HFFc6 (cell line): Measurements from ENCODE around the gene RASA3. TPM values are rescaled to one million over a fixed set of nuclear protein-coding genes. Genes with fewer than 3 reads are reported as not detected.
"Not testable (repeated sequence)": the region's sequence is repeated elsewhere in the genome, so short reads cannot be mapped to it uniquely, and the experiment has no call there.

Experiments used
- DNase-seq: peaks from one replicate; pipeline ENCODE4 v3.0.0-alpha.2; 2018
- H3K27ac Mint-ChIP-seq: 2 replicates; pipeline ENCODE4 v1.8.0; 2020; ENCODE audit warnings: mild to moderate bottlenecking, mixed read lengths
- H3K27me3 Mint-ChIP-seq: 2 replicates; pipeline ENCODE4 v1.8.0; 2021; ENCODE audit warnings: mild to moderate bottlenecking, moderate library complexity, mixed read lengths; ENCODE audit not compliant: insufficient read depth
- H3K36me3 Mint-ChIP-seq: 2 replicates; pipeline ENCODE4 v1.8.0; 2021; ENCODE audit warnings: low read depth, mixed read lengths
- H3K4me1 Mint-ChIP-seq: 2 replicates; pipeline ENCODE4 v1.8.0; 2020; ENCODE audit warnings: low read depth, mixed read lengths
- H3K4me3 Mint-ChIP-seq: 2 replicates; pipeline ENCODE4 v1.8.0; 2020; ENCODE audit warnings: mild to moderate bottlenecking, moderate library complexity, mixed read lengths
- H3K9me3 Mint-ChIP-seq: 2 replicates; pipeline ENCODE4 v1.8.0; 2020; ENCODE audit warnings: mild to moderate bottlenecking, mixed read lengths
- CTCF ChIP-seq: fragments of 200-600 bp; sonication (generic); IDR thresholded peaks from 2 replicates; pipeline ENCODE4 v1.5.0; 2021; ENCODE audit warnings: antibody characterized with exemption, mild to moderate bottlenecking
- total RNA-seq, 6 experiments: library from RNA; stranded (reverse); fragmentation: NEBNext Ultra II Directional; extraction: Animal tissue kit (Norgen Biotek cat#: 25700); gene quantifications; 2 replicates in 1 of 6; 3 replicates in 5 of 6; pipeline ENCODE4 v1.2.3, GENCODE V29; 2021

The RASA3 gene
- total RNA-seq, 6 experiments from 2014 or later = 31.6 to 37.6 (median 33.1) TPM

GRCh38 chr13:114134111-114134943 lies 1.9 kb upstream of the RASA3 start:
- TF ChIP-seq CTCF = no peak
- Mint-ChIP-seq H3K27me3 (peaks cover 17% of the 10 kb centered on the region), H3K36me3 (peaks cover 15% of the 10 kb centered on the region), H3K4me1 (peaks cover 17% of the 10 kb centered on the region), H3K27ac (no peak overlapping the region; the same call in 1 of the 2 replicates), H3K9me3 (peaks cover 13% of the 10 kb centered on the region; the same call in 1 of the 2 replicates), H3K4me3 (peak overlapping the region; percentile 68)
- DNase-seq = no peak

- Mint-ChIP-seq H3K4me1 (peaks cover 25% of the 10 kb centered on the region), H3K9me3 (peaks cover 13% of the 10 kb centered on the region; the same call in 1 of the 2 replicates), H3K4me3 (peak overlapping the region; percentile 68), H3K36me3 (peaks cover 15% of the 10 kb centered on the region), H3K27ac (peak overlapping the region; percentile 24; the same call in 1 of the 2 replicates), H3K27me3 (peaks cover 17% of the 10 kb centered on the region)
- not testable (repeated sequence) for DNase-seq
Observed at GRCh38 chr13:114133552-114133951, 1.1 kb upstream of the RASA3 start.

- H3K27ac Mint-ChIP-seq, DNase-seq, H3K4me3 Mint-ChIP-seq: not testable (repeated sequence)
- Mint-ChIP-seq H3K27me3 (peaks cover 17% of the 10 kb centered on the region), H3K9me3 (peaks cover 13% of the 10 kb centered on the region; the same call in 1 of the 2 replicates), H3K4me1 (peaks cover 29% of the 10 kb centered on the region), H3K36me3 (peaks cover 20% of the 10 kb centered on the region)
Observed at GRCh38 chr13:114133126-114133525, 703 bp upstream of the RASA3 start.

- peaks cover 42% of the 10 kb centered on the region for H3K4me1 Mint-ChIP-seq
Observed at GRCh38 chr13:114131583-114132418, 622 bp downstream of the RASA3 start.

GRCh38 chr13:114130837-114131582 lies 1.4 kb downstream of the RASA3 start:
- Mint-ChIP-seq H3K27me3 (peaks cover 19% of the 10 kb centered on the region), H3K9me3 (peaks cover 12% of the 10 kb centered on the region; the same call in 1 of the 2 replicates), H3K4me3 (peak overlapping the region; percentile 100), H3K36me3 (peaks cover 22% of the 10 kb centered on the region), H3K27ac (peak overlapping the region; percentile 99), H3K4me1 (peaks cover 50% of the 10 kb centered on the region)
- no peak for TF ChIP-seq CTCF
- peak; percentile 96 for DNase-seq

More at GRCh38 chr13:114131583-114132418, 622 bp downstream of the RASA3 start:
- H3K27me3 Mint-ChIP-seq = peaks cover 17% of the 10 kb centered on the region
- H3K27ac Mint-ChIP-seq = peak overlapping the region; percentile 99
- DNase-seq = no peak
- TF ChIP-seq CTCF = no peak
- H3K4me3 Mint-ChIP-seq = peak overlapping the region; percentile 100
- peaks cover 16% of the 10 kb centered on the region for H3K36me3 Mint-ChIP-seq
- H3K9me3 Mint-ChIP-seq = peaks cover 8% of the 10 kb centered on the region; the same call in 1 of the 2 replicates
